SK-N-SH (cell line): ENCODE data around the gene LARP1B. TPM values are rescaled to one million over a fixed set of nuclear protein-coding genes. Genes with fewer than 3 reads are reported as not detected.

Experiments used
- CTCF ChIA-PET: fragments of 300-600, 350-600 bp; formaldehyde crosslinking; extraction: SDS; loops from one replicate; lab custom pipeline; 2021; lab: Yijun Ruan, JAX
- POLR2A ChIA-PET: fragments of 350-600 bp; sonication (Branson Sonifier 250); formaldehyde crosslinking; extraction: SDS; loops from one replicate; lab custom pipeline; 2020; ENCODE audit warnings: antibody characterized with exemption, inconsistent platforms; lab: Yijun Ruan, JAX
- DNase-seq: peaks from one replicate; pipeline ENCODE4 v3.0.0; 2012
- H2AFZ ChIP-seq: fragments of 200-600 bp; sonication (generic); 2 replicates; pipeline ENCODE4 v1.8.1; 2016; ENCODE audit warnings: antibody characterized with exemption, mild to moderate bottlenecking, low read depth
- H3F3A ChIP-seq: fragments of 200-600 bp; sonication (generic); replicated peaks from 2 replicates; pipeline ENCODE3; 2016; ENCODE audit warnings: antibody characterized with exemption, mild to moderate bottlenecking; ENCODE audit not compliant: insufficient read depth
- H3K27ac ChIP-seq, 2 experiments: fragments of 200-500 bp in 1 of 2; fragments of 200-600 bp in 1 of 2; sonication (Bioruptor generic) in 1 of 2; sonication (generic), shearing (Covaris generic) in 1 of 2; 2 replicates each; pipeline versions ENCODE4 v1.5.1 to v1.6.1; 2014 to 2016; ENCODE audit warnings: low read depth in 2 of 2, inconsistent platforms in 1 of 2, low read length in 1 of 2, mild to moderate bottlenecking in 1 of 2, mixed read lengths in 1 of 2
- H3K27me3 ChIP-seq: fragments of 200-600 bp; sonication (generic), shearing (Covaris generic); 2 replicates; pipeline ENCODE4 v1.6.1; 2016; ENCODE audit warnings: mixed run types; ENCODE audit not compliant: insufficient read depth
- H3K36me3 ChIP-seq, 2 experiments: fragments of 200-500 bp in 1 of 2; fragments of 200-600 bp in 1 of 2; sonication (Bioruptor generic) in 1 of 2; sonication (generic) in 1 of 2; replicated peaks in 1 of 2; 2 replicates each; pipeline versions ENCODE3 to v1.5.1; 2014 to 2016; ENCODE audit warnings: low read length in 1 of 2, mild to moderate bottlenecking in 1 of 2; ENCODE audit not compliant: insufficient read depth in 2 of 2, control insufficient read depth in 1 of 2
- H3K4me1 ChIP-seq, 2 experiments: fragments of 200-500 bp in 1 of 2; fragments of 200-600 bp in 1 of 2; sonication (Bioruptor generic) in 1 of 2; sonication (generic), shearing (Covaris generic) in 1 of 2; 2 replicates each; pipeline versions ENCODE4 v1.5.1 to v1.6.1; 2014 to 2016; ENCODE audit warnings: low read depth in 1 of 2, low read length in 1 of 2, mixed run types in 1 of 2; ENCODE audit not compliant: insufficient read depth in 2 of 2, control insufficient read depth in 1 of 2
- H3K4me2 ChIP-seq: fragments of 200-600 bp; sonication (generic), shearing (Covaris generic); 2 replicates; pipeline ENCODE4 v1.6.1; 2017; ENCODE audit warnings: mixed run types
- H3K4me3 ChIP-seq, 2 experiments: fragments of 200-500 bp in 1 of 2; fragments of 200-600 bp in 1 of 2; sonication (Bioruptor generic) in 1 of 2; sonication (generic), shearing (Covaris generic) in 1 of 2; 2 replicates each; pipeline versions ENCODE4 v1.5.1 to v1.8.1; 2014 to 2016; ENCODE audit warnings: low read depth in 2 of 2, inconsistent platforms in 1 of 2, low read length in 1 of 2, mild to moderate bottlenecking in 1 of 2, mixed read lengths in 1 of 2, moderate library complexity in 1 of 2
- H3K79me2 ChIP-seq: fragments of 200-600 bp; sonication (generic); 2 replicates; pipeline ENCODE4 v1.8.1; 2017; ENCODE audit warnings: mild to moderate bottlenecking; ENCODE audit not compliant: insufficient read depth
- H3K9ac ChIP-seq: fragments of 200-600 bp; sonication (generic); 2 replicates; pipeline ENCODE4 v1.6.1; 2017; ENCODE audit warnings: mixed run types
- H3K9me2 ChIP-seq: fragments of 200-600 bp; sonication (generic); 2 replicates; pipeline ENCODE4 v1.6.1; 2017; ENCODE audit warnings: mixed run types
- H3K9me3 ChIP-seq: fragments of 200-600 bp; sonication (generic); 2 replicates; pipeline ENCODE4 v1.6.1; 2017; ENCODE audit warnings: mixed run types, mild to moderate bottlenecking, moderate library complexity
- H4K20me1 ChIP-seq: fragments of 200-600 bp; sonication (generic); 2 replicates; pipeline ENCODE4 v1.6.1; 2017; ENCODE audit warnings: mild to moderate bottlenecking, mixed run types; ENCODE audit not compliant: insufficient read depth
- RAD21 ChIP-seq: IDR thresholded peaks from 2 replicates; pipeline ENCODE4 v1.6.1; 2012; ENCODE audit warnings: mild to moderate bottlenecking, low read length
- SIN3A ChIP-seq: IDR thresholded peaks from 2 replicates; pipeline ENCODE4 v1.6.1; 2012; ENCODE audit warnings: low read depth, mild to moderate bottlenecking, low read length, moderate library complexity, borderline replicate concordance
- YY1 ChIP-seq: IDR thresholded peaks from 2 replicates; pipeline ENCODE4 v1.4.0; 2012; ENCODE audit warnings: low read depth, mild to moderate bottlenecking
- WGBS: methylation state at CpG from one replicate; pipeline ENCODE4 v1.1.6; 2017; ENCODE audit warnings: low lambda C conversion rate; 5-methylcytosine and 5-hydroxymethylcytosine counted together
- polyA plus RNA-seq, 3 experiments: library from polyadenylated mRNA; depleted of rRNA; stranded (reverse); fragments of >200 nt; gene quantifications; 2 replicates each; pipeline ENCODE4 v1.2.3, GENCODE V29; 2012
- TF ChIP-seq, protein P1 (sequence below): IDR thresholded peaks from 2 replicates; pipeline ENCODE4 v1.6.1; 2012; ENCODE audit warnings: mild to moderate bottlenecking, low read depth, low read length, moderate library complexity
- TF ChIP-seq, protein P2 (sequence below): IDR thresholded peaks from 2 replicates; pipeline ENCODE4; 2012

The LARP1B gene
- polyA plus RNA-seq, 1 of the 3 experiments (the other 2 are of a cell fraction) = 4.8 TPM

DNA sequence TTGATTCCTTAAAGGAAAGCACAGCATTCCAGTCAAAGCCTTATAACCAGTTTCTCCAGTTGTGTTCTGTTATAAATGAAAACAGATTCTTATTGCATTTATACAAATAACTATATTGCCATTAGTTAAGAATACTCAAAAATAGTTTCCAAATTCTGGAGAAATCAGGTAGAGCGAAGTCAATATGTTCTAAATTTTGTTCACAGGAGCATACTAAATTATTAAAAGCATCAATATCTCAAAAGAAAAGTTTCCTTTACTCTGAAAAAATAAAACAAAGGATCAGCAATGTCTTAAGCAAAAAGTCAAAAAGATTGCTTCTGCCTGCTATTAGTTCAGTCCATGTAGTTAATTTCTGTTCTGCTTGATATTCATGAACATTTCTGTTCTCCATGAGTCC, 186.8 kb downstream of the LARP1B start:
- H3K9ac ChIP-seq = no peak overlapping the region
- peaks cover 0 to 5% of the 10 kb centered on the region in 2 experiments for H3K36me3 ChIP-seq
- no peak overlapping the region for H3K4me3 ChIP-seq
- H3K4me2 ChIP-seq = no peak overlapping the region
- H3K9me2 ChIP-seq = no peaks in the 10 kb centered on the region
- H3F3A ChIP-seq = peaks cover 4% of the 10 kb centered on the region
- ChIA-PET CTCF (no interaction called here), POLR2A (no interaction called here)
- H3K9me3 ChIP-seq = peaks cover 25% of the 10 kb centered on the region
- no peak overlapping the region for H3K27ac ChIP-seq
- WGBS = 82% methylated on average over 1 of the region's 1 CpG
- H3K27me3 ChIP-seq = no peaks in the 10 kb centered on the region
- no peak overlapping the region for H2AFZ ChIP-seq
- no peaks in the 10 kb centered on the region for H3K79me2 ChIP-seq
- TF ChIP-seq RAD21 (no peak), SIN3A (no peak), YY1 (no peak)
- no peak for DNase-seq
- no peaks in the 10 kb centered on the region for H4K20me1 ChIP-seq
- H3K4me1 ChIP-seq = no peaks in the 10 kb centered on the region

DNA sequence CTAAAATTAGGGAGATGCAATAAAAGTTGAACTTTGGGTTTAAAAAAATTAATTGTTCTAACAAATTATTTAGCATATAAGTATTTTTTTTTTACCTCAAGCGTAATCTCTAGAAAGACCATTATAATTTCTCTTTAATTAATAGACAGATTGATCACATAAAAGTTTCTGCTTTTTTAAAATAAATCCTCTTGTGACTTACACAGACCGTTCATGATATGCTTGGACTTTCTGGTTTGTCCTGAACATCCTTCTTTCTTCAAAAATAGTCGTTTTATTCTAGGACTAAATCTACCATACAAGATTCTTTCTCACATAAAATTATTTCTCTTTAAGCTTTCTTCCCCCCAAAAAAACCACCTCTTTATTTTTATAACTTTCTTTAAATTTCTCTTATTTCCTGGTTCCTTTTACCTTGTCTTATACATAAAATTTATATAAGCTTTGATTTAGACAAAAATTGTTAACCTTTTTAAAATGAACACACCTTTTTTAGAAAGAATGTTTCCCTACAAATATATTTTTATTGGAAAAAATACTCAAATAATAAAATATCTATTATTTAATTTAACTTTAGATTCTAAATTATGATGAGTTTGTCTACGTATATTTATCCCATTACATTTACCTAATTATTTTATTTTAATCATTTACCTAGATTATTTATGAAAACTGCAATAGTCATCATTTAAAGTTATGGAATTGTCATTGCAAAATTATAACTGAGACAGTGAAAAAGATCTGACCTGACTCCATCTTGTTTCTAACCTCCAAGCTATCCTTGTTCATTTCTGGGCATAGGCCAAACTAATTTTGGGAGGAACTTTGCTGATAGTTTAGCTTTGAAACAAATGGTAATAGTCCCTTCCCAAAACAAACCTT, 188.9 kb downstream of the LARP1B start:
- POLR2A ChIA-PET = no interaction called here
- DNase-seq = no peak
- H3K4me2 ChIP-seq = no peak overlapping the region

More for the DNA sequence above, 188.9 kb downstream of the LARP1B start:
- CTCF ChIA-PET = interaction anchor here (0.6 kb wide), 1 partner anchor 39 kb away, joined by 4 read pairs; no protein-coding TSS in a partner anchor
- Histone ChIP-seq H3K79me2 (no peaks in the 10 kb centered on the region), H3F3A (peaks cover 4% of the 10 kb centered on the region), H3K36me3 (peaks cover 0 to 5% of the 10 kb centered on the region in 2 experiments), H3K9ac (no peak overlapping the region), H3K4me1 (no peaks in the 10 kb centered on the region; a peak in 1 of 4 replicates), H4K20me1 (no peaks in the 10 kb centered on the region), H2AFZ (no peak overlapping the region), H3K27me3 (no peaks in the 10 kb centered on the region), H3K9me3 (peaks cover 25% of the 10 kb centered on the region), H3K4me3 (no peak overlapping the region)
- WGBS = 25% methylated on average over 4 of the region's 4 CpGs
- TF ChIP-seq, protein P1, sequence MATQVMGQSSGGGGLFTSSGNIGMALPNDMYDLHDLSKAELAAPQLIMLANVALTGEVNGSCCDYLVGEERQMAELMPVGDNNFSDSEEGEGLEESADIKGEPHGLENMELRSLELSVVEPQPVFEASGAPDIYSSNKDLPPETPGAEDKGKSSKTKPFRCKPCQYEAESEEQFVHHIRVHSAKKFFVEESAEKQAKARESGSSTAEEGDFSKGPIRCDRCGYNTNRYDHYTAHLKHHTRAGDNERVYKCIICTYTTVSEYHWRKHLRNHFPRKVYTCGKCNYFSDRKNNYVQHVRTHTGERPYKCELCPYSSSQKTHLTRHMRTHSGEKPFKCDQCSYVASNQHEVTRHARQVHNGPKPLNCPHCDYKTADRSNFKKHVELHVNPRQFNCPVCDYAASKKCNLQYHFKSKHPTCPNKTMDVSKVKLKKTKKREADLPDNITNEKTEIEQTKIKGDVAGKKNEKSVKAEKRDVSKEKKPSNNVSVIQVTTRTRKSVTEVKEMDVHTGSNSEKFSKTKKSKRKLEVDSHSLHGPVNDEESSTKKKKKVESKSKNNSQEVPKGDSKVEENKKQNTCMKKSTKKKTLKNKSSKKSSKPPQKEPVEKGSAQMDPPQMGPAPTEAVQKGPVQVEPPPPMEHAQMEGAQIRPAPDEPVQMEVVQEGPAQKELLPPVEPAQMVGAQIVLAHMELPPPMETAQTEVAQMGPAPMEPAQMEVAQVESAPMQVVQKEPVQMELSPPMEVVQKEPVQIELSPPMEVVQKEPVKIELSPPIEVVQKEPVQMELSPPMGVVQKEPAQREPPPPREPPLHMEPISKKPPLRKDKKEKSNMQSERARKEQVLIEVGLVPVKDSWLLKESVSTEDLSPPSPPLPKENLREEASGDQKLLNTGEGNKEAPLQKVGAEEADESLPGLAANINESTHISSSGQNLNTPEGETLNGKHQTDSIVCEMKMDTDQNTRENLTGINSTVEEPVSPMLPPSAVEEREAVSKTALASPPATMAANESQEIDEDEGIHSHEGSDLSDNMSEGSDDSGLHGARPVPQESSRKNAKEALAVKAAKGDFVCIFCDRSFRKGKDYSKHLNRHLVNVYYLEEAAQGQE = no peak
- peak; percentile 47; the same call in 1 of the 2 replicates for TF ChIP-seq YY1
- TF ChIP-seq, protein P2, sequence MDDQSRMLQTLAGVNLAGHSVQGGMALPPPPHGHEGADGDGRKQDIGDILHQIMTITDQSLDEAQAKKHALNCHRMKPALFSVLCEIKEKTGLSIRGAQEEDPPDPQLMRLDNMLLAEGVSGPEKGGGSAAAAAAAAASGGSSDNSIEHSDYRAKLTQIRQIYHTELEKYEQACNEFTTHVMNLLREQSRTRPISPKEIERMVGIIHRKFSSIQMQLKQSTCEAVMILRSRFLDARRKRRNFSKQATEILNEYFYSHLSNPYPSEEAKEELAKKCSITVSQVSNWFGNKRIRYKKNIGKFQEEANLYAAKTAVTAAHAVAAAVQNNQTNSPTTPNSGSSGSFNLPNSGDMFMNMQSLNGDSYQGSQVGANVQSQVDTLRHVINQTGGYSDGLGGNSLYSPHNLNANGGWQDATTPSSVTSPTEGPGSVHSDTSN = no peak
- TF ChIP-seq, all 33 proteins: peak for 1
- Histone ChIP-seq H3K27ac (no peak overlapping the region), H3K9me2 (no peaks in the 10 kb centered on the region)
